HFFc6 (cell line): ENCODE data around the gene AGPAT4. TPM values are rescaled to one million over a fixed set of nuclear protein-coding genes. Genes with fewer than 3 reads are reported as not detected.

ENCODE experiments used
- DNase-seq: peaks from one replicate; pipeline ENCODE4 v3.0.0-alpha.2; 2018
- H3K27ac Mint-ChIP-seq: 2 replicates; pipeline ENCODE4 v1.8.0; 2020; ENCODE audit warnings: mild to moderate bottlenecking, mixed read lengths
- H3K27me3 Mint-ChIP-seq: 2 replicates; pipeline ENCODE4 v1.8.0; 2021; ENCODE audit warnings: mild to moderate bottlenecking, moderate library complexity, mixed read lengths; ENCODE audit not compliant: insufficient read depth
- H3K36me3 Mint-ChIP-seq: 2 replicates; pipeline ENCODE4 v1.8.0; 2021; ENCODE audit warnings: low read depth, mixed read lengths
- H3K4me1 Mint-ChIP-seq: 2 replicates; pipeline ENCODE4 v1.8.0; 2020; ENCODE audit warnings: low read depth, mixed read lengths
- H3K4me3 Mint-ChIP-seq: 2 replicates; pipeline ENCODE4 v1.8.0; 2020; ENCODE audit warnings: mild to moderate bottlenecking, moderate library complexity, mixed read lengths
- H3K9me3 Mint-ChIP-seq: 2 replicates; pipeline ENCODE4 v1.8.0; 2020; ENCODE audit warnings: mild to moderate bottlenecking, mixed read lengths
- CTCF ChIP-seq: fragments of 200-600 bp; sonication (generic); IDR thresholded peaks from 2 replicates; pipeline ENCODE4 v1.5.0; 2021; ENCODE audit warnings: antibody characterized with exemption, mild to moderate bottlenecking
- total RNA-seq, 6 experiments: library from RNA; stranded (reverse); fragmentation: NEBNext Ultra II Directional; extraction: Animal tissue kit (Norgen Biotek cat#: 25700); gene quantifications; 2 replicates in 1 of 6; 3 replicates in 5 of 6; pipeline ENCODE4 v1.2.3, GENCODE V29; 2021

Gene AGPAT4
- total RNA-seq, 6 experiments from 2014 or later = 2.3 to 4.0 (median 2.7) TPM

- no peak for TF ChIP-seq CTCF
- Mint-ChIP-seq H3K36me3 (peaks cover 8% of the 10 kb centered on the region; the same call in 1 of the 2 replicates), H3K4me1 (no peaks in the 10 kb centered on the region), H3K27me3 (peaks cover 3% of the 10 kb centered on the region; the same call in 1 of the 2 replicates), H3K9me3 (no peaks in the 10 kb centered on the region), H3K27ac (no peak overlapping the region), H3K4me3 (no peak overlapping the region)
- no peak for DNase-seq
These were observed 123.3 kb downstream of the AGPAT4 start for GRCh38 chr6:161150566-161150965.

GRCh38 chr6:161150136-161150535, 123.7 kb downstream of the AGPAT4 start:
- H3K27me3 Mint-ChIP-seq = peaks cover 3% of the 10 kb centered on the region; the same call in 1 of the 2 replicates
- no peaks in the 10 kb centered on the region for H3K9me3 Mint-ChIP-seq
- no peak for TF ChIP-seq CTCF
- H3K4me3 Mint-ChIP-seq = no peak overlapping the region
- no peak for DNase-seq
- no peak overlapping the region for H3K27ac Mint-ChIP-seq
- H3K36me3 Mint-ChIP-seq = peaks cover 4% of the 10 kb centered on the region; the same call in 1 of the 2 replicates
- H3K4me1 Mint-ChIP-seq = no peaks in the 10 kb centered on the region

- no peaks in the 10 kb centered on the region; the same call in none of the 2 replicates for H3K27me3 Mint-ChIP-seq
- TF ChIP-seq CTCF = no peak
- H3K36me3 Mint-ChIP-seq = peaks cover 14% of the 10 kb centered on the region
- DNase-seq = no peak
- H3K4me3 Mint-ChIP-seq = no peak overlapping the region
- no peaks in the 10 kb centered on the region for H3K9me3 Mint-ChIP-seq
- H3K4me1 Mint-ChIP-seq = no peaks in the 10 kb centered on the region
- no peak overlapping the region for H3K27ac Mint-ChIP-seq
These were observed 130.0 kb downstream of the AGPAT4 start for GRCh38 chr6:161143663-161144430.

- H3K36me3 Mint-ChIP-seq = peaks cover 17% of the 10 kb centered on the region
- no peak for DNase-seq
- H3K4me1 Mint-ChIP-seq = peaks cover 8% of the 10 kb centered on the region
- no peak overlapping the region for H3K4me3 Mint-ChIP-seq
- no peaks in the 10 kb centered on the region for H3K9me3 Mint-ChIP-seq
- H3K27me3 Mint-ChIP-seq = no peaks in the 10 kb centered on the region; the same call in none of the 2 replicates
- H3K27ac Mint-ChIP-seq = no peak overlapping the region
- TF ChIP-seq CTCF = no peak
These were observed 130.9 kb downstream of the AGPAT4 start for GRCh38 chr6:161142957-161143296.

- Mint-ChIP-seq H3K36me3 (peaks cover 18% of the 10 kb centered on the region), H3K27me3 (no peaks in the 10 kb centered on the region; the same call in none of the 2 replicates), H3K4me3 (no peak overlapping the region), H3K27ac (no peak overlapping the region), H3K9me3 (no peaks in the 10 kb centered on the region), H3K4me1 (peaks cover 8% of the 10 kb centered on the region)
- TF ChIP-seq CTCF = no peak
- DNase-seq = no peak
These were observed 132.7 kb downstream of the AGPAT4 start for GRCh38 chr6:161141173-161141572.
